GM10847 (cell line): ENCODE measurements around the gene RNF225.

ENCODE experiments used
- POLR2A ChIP-seq: IDR thresholded peaks from 2 replicates; pipeline ENCODE4 v1.6.1; 2011; ENCODE audit not compliant: insufficient read length; ENCODE audit errors: extremely low read depth

RNF225 gene

DNA sequence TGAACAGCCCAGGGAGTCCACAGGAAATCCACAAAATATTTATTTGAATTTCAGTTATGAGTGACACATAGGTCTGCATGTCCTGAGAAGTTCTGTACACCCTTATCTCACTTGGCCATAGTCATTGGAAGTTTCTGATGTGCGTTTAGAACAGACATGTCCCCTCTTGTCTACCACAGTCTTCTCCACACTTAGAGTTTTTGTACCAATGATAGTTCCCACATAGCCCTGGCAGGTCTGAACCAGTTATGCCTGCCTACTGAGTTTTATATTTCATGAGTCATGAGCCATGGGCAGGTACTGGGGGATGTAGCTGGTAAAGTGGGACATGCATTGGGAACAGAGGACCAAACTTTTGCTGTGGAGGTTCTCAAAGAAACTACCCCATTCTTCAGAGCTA lies 33.2 kb downstream of the RNF225 start:
- no peak for TF ChIP-seq POLR2A

DNA sequence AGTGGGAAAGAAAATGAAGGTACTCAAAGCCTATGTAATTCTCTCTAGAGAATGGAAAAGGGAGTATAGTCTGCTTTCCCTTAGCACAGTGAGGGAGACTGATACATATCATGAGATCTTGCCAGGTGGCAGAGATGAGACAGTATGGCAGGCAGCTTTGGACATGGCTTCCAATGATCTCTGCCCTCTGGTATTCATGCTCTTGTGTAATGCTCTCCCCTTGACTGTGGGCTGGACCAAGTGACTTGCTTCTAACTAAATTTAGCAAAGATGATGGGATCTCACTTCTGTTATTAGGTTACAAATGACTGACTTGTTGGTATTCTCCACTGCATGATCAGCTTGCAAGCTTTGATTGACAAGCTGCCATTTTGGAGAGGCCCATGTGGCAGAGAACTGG lies 34.3 kb downstream of the RNF225 start:
- TF ChIP-seq POLR2A, result no peak

DNA sequence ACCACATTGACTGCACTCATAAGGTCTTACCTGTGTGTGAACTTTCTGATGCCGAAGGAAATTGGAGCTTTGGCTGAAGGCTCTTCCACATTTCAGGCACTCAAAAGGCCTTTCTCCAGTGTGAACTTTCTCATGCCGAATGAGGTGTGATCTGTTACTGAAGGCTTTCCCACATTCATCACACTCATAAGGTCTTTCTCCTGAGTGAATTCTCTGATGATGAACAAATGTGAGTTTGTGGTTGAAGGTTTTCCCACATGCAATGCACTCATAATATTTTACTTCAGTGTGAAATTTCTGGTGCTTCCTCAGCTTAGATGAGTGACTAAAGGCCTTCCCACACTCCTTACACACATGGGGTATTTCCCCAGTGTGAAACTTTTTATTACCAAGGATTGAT lies 38.8 kb downstream of the RNF225 start:
- no peak for TF ChIP-seq POLR2A

DNA sequence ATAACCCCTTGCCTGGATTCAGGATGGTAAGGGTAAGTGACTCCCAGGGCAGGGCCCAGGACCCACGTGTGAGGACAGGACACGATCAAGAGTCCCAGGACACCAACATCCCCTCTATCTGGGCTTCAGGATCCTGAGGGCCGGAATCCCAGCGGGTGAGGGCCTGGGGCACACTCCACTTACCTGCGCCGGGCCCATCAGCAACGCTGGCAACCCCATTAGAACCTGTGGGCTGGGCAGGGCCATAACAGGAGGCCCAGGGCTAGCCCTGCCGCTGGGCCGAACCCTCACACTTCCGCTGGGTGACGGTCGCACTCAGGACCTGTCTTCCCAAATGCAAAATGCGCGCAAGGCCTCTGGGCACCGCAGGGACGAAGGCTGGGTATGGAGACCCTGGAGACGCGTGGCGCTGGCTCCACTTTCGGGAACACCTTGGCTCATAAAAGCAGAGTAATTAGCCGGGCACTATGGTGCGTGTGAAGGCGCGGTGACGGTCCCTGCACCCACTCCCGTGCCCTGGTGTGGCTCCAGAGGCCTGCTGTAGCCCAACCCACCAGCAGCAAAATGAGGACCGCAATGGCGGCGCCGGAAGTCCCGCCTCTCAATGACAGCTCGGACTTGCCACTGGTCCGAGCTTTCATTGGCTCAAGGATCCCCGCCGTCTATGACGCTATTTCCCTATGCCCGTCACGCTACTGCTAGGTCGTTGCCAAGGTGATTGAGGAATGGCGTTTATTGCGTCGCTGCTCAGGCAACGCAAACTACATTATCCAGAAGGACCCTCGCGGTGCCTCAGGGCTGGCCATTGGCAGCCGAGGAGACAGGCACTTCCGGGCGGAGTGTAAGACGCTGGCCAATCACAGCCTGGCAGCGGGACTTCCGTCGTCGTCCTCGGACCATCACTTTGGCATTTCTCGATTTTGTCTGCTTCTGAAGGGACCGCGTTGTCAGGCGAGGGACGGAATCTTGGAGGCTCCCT lies 44.4 kb downstream of the RNF225 start, which contains the start of gene ZNF132:
ZNF132 (minus strand) TSS at position 578 of the 979 bp plus-strand sequence; CDS start at position 246, 332 bp downstream.
- peak; percentile 56 for TF ChIP-seq POLR2A

DNA sequence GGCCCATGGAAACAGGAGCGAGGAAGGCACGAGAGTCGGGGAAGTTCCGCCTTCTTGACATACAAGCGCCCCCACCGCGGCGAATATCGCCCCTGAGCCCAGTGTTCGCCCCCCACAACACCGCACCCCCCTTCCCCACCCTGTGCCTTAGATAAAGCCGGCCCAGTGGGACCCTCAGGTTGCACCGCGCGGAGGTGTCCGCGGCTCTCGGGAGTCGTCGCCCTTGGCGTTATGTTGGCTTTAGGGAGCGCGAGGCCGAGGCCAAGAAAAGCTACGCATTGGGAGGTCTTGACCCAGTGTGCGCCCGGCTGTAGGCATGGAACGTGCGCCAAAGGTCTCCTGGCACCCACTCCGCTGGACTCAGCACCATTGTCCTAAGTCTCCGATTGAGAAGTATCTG lies 45.1 kb downstream of the RNF225 start:
- no peak for TF ChIP-seq POLR2A
